Activated CD4-positive, alpha-beta T cell treated with anti-CD3 and anti-CD28 coated beads, Interleukin-2, amount 10 ng/mL, durations not matched to agents 24 days and 14 days (primary cell): ENCODE data around the gene TULP1. TPM values are rescaled to one million over a fixed set of nuclear protein-coding genes. Genes with fewer than 3 reads are reported as not detected.
A peak's percentile ranks its signal among the peaks of the same experiment; 100 is the strongest.

ENCODE experiments used
- DNase-seq: peaks from one replicate; pipeline ENCODE4 v3.0.0; 2022
- H3K27ac Mint-ChIP-seq: one replicate; pipeline ENCODE4 v1.8.0; 2022; ENCODE audit warnings: mild to moderate bottlenecking, mixed read lengths
- H3K27me3 Mint-ChIP-seq: one replicate; pipeline ENCODE4 v1.8.0; 2022; ENCODE audit warnings: mixed read lengths
- H3K36me3 Mint-ChIP-seq: one replicate; pipeline ENCODE4 v1.8.0; 2022; ENCODE audit warnings: low read depth, mild to moderate bottlenecking, mixed read lengths
- H3K4me1 Mint-ChIP-seq: one replicate; pipeline ENCODE4 v1.8.0; 2021; ENCODE audit warnings: mixed read lengths
- H3K4me3 Mint-ChIP-seq: one replicate; pipeline ENCODE4 v1.8.0; 2022; ENCODE audit warnings: mild to moderate bottlenecking, moderate library complexity, mixed read lengths
- H3K9me3 Mint-ChIP-seq: one replicate; pipeline ENCODE4 v1.8.0; 2021; ENCODE audit warnings: mixed read lengths
- intact Hi-C: fragments of 100-400 bp; cut with micrococcal nuclease; formaldehyde crosslinking; loops from one replicate; pipeline ENCODE4 v1.15.1; 2023
- total RNA-seq: library from RNA; stranded (reverse); gene quantifications from 2 replicates; pipeline ENCODE4 v1.2.3, GENCODE V29; 2022

Gene TULP1
- total RNA-seq, 1 donor from 2014 or later: not detected

- Mint-ChIP-seq H3K9me3 (no peaks in the 10 kb centered on the region), H3K27ac (no peak overlapping the region), H3K4me1 (peaks cover 3% of the 10 kb centered on the region), H3K36me3 (peaks cover 13% of the 10 kb centered on the region), H3K4me3 (no peak overlapping the region), H3K27me3 (no peaks in the 10 kb centered on the region)
- no peak for DNase-seq
- intact Hi-C loops: no loop called here
These were observed 35.0 kb downstream of the TULP1 start for GRCh38 chr6:35477551-35478179.

- Mint-ChIP-seq H3K27me3 (no peaks in the 10 kb centered on the region), H3K4me1 (peaks cover 8% of the 10 kb centered on the region), H3K4me3 (no peak overlapping the region), H3K36me3 (peaks cover 19% of the 10 kb centered on the region), H3K9me3 (no peaks in the 10 kb centered on the region), H3K27ac (no peak overlapping the region)
- intact Hi-C loops: no loop called here
- DNase-seq: no peak
These were observed 35.7 kb downstream of the TULP1 start for GRCh38 chr6:35477028-35477427.

GRCh38 chr6:35476004-35476403, 36.7 kb downstream of the TULP1 start:
- intact Hi-C loops: no loop called here
- H3K27ac Mint-ChIP-seq: no peak overlapping the region

GRCh38 chr6:35475573-35475972, 37.1 kb downstream of the TULP1 start:
- intact Hi-C loops: no loop called here
- Mint-ChIP-seq H3K4me3 (no peak overlapping the region), H3K36me3 (peaks cover 33% of the 10 kb centered on the region), H3K27me3 (no peaks in the 10 kb centered on the region), H3K9me3 (no peaks in the 10 kb centered on the region), H3K4me1 (peaks cover 18% of the 10 kb centered on the region), H3K27ac (no peak overlapping the region)
- DNase-seq: no peak

More at GRCh38 chr6:35476004-35476403, 36.7 kb downstream of the TULP1 start:
- H3K36me3 Mint-ChIP-seq: peaks cover 29% of the 10 kb centered on the region
- no peak overlapping the region for H3K4me3 Mint-ChIP-seq
- peaks cover 15% of the 10 kb centered on the region for H3K4me1 Mint-ChIP-seq
- H3K9me3 Mint-ChIP-seq: no peaks in the 10 kb centered on the region
- H3K27me3 Mint-ChIP-seq: no peaks in the 10 kb centered on the region
- DNase-seq: no peak

- DNase-seq: no peak
- Mint-ChIP-seq H3K4me1 (peaks cover 24% of the 10 kb centered on the region), H3K27ac (no peak overlapping the region), H3K36me3 (peaks cover 38% of the 10 kb centered on the region), H3K9me3 (no peaks in the 10 kb centered on the region), H3K27me3 (no peaks in the 10 kb centered on the region), H3K4me3 (no peak overlapping the region)
- intact Hi-C loops: no loop called here
These were observed 37.6 kb downstream of the TULP1 start for GRCh38 chr6:35474942-35475570.

GRCh38 chr6:35474131-35474941, 38.4 kb downstream of the TULP1 start:
- Mint-ChIP-seq H3K4me3 (no peak overlapping the region), H3K9me3 (no peaks in the 10 kb centered on the region), H3K27me3 (no peaks in the 10 kb centered on the region), H3K27ac (no peak overlapping the region), H3K4me1 (peaks cover 28% of the 10 kb centered on the region), H3K36me3 (peaks cover 45% of the 10 kb centered on the region)
- DNase-seq: no peak
- intact Hi-C loops: no loop called here

GRCh38 chr6:35473850-35474130, 38.9 kb downstream of the TULP1 start:
- intact Hi-C loops: no loop called here

GRCh38 chr6:35473075-35473849, 39.4 kb downstream of the TULP1 start:
- no peak overlapping the region for H3K27ac Mint-ChIP-seq
- H3K4me3 Mint-ChIP-seq: no peak overlapping the region
- peaks cover 55% of the 10 kb centered on the region for H3K36me3 Mint-ChIP-seq
- intact Hi-C loops: no loop called here
- H3K27me3 Mint-ChIP-seq: no peaks in the 10 kb centered on the region
- no peak for DNase-seq
- peaks cover 29% of the 10 kb centered on the region for H3K4me1 Mint-ChIP-seq
- H3K9me3 Mint-ChIP-seq: no peaks in the 10 kb centered on the region

More at GRCh38 chr6:35473850-35474130, 38.9 kb downstream of the TULP1 start:
- H3K36me3 Mint-ChIP-seq: peaks cover 50% of the 10 kb centered on the region
- H3K4me1 Mint-ChIP-seq: peaks cover 29% of the 10 kb centered on the region
- H3K27ac Mint-ChIP-seq: no peak overlapping the region
- no peak overlapping the region for H3K4me3 Mint-ChIP-seq
- no peaks in the 10 kb centered on the region for H3K27me3 Mint-ChIP-seq
- DNase-seq: no peak
- no peaks in the 10 kb centered on the region for H3K9me3 Mint-ChIP-seq

- Mint-ChIP-seq H3K9me3 (no peaks in the 10 kb centered on the region), H3K36me3 (peaks cover 64% of the 10 kb centered on the region), H3K4me3 (peak overlapping the region; percentile 97), H3K4me1 (peaks cover 40% of the 10 kb centered on the region), H3K27me3 (no peaks in the 10 kb centered on the region), H3K27ac (peak overlapping the region; percentile 63)
- intact Hi-C loops: no loop called here
- no peak for DNase-seq
These were observed 40.8 kb downstream of the TULP1 start for GRCh38 chr6:35471836-35472345.

GRCh38 chr6:35470663-35471120, 42.0 kb downstream of the TULP1 start:
- H3K4me3 Mint-ChIP-seq: peak overlapping the region; percentile 97
- no peaks in the 10 kb centered on the region for H3K9me3 Mint-ChIP-seq
- H3K27ac Mint-ChIP-seq: peak overlapping the region; percentile 98
- intact Hi-C loops: no loop called here
- H3K4me1 Mint-ChIP-seq: peaks cover 38% of the 10 kb centered on the region
- DNase-seq: peak; percentile 64
- no peaks in the 10 kb centered on the region for H3K27me3 Mint-ChIP-seq
- H3K36me3 Mint-ChIP-seq: peaks cover 68% of the 10 kb centered on the region

- Mint-ChIP-seq H3K4me3 (peak overlapping the region; percentile 97), H3K36me3 (peaks cover 71% of the 10 kb centered on the region), H3K27me3 (no peaks in the 10 kb centered on the region), H3K4me1 (peaks cover 39% of the 10 kb centered on the region), H3K27ac (peak overlapping the region; percentile 98), H3K9me3 (no peaks in the 10 kb centered on the region)
- DNase-seq: peak; percentile 63
- intact Hi-C loops: loop anchor here (5.0 kb wide), 1 partner anchor 53 kb away; no protein-coding TSS in a partner anchor
These were observed 42.7 kb downstream of the TULP1 start for GRCh38 chr6:35469751-35470662.

- H3K4me3 Mint-ChIP-seq: peak overlapping the region; percentile 97
- peak; percentile 62 for DNase-seq
- no peaks in the 10 kb centered on the region for H3K9me3 Mint-ChIP-seq
- peaks cover 39% of the 10 kb centered on the region for H3K4me1 Mint-ChIP-seq
- no peaks in the 10 kb centered on the region for H3K27me3 Mint-ChIP-seq
- intact Hi-C loops: loop anchor here (1.0 to 5.0 kb wide), 5 partner anchors 17 to 172 kb away; partner anchors contain the start of genes DEF6, FANCE and PPARD
- H3K36me3 Mint-ChIP-seq: peaks cover 71% of the 10 kb centered on the region
- peak overlapping the region; percentile 98 for H3K27ac Mint-ChIP-seq
These were observed 43.5 kb downstream of the TULP1 start for GRCh38 chr6:35468980-35469750.
